ENCODE results near the gene LCAT. TPM values are rescaled to one million over a fixed set of nuclear protein-coding genes. Genes with fewer than 3 reads are reported as not detected.
A peak's percentile ranks its signal among the peaks of the same experiment; 100 is the strongest.

LCAT gene
- total and polyA plus RNA-seq, 9 of the 15 experiments (the other 6 are each of a cell fraction or from before 2014, with no cell fraction given) = 0.46 to 21.0 (median 5.0) TPM

GRCh38 chr16:67993207-67994039 is 49.5 kb upstream of the LCAT start (continued):
- TF ChIP-seq, protein P1, sequence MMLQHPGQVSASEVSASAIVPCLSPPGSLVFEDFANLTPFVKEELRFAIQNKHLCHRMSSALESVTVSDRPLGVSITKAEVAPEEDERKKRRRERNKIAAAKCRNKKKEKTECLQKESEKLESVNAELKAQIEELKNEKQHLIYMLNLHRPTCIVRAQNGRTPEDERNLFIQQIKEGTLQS (IDR thresholded peaks at IDR 0.05) = peak; percentile 57; the same call in 1 of the 2 replicates
- TF ChIP-seq, protein P1 (CRISPR knock-in tag; conservative IDR thresholded peaks at IDR 0.05) = peak; percentile 71
- TF ChIP-seq ZFX (CRISPR knock-in tag; IDR thresholded peaks at IDR 0.05) = peak; percentile 93
- TF ChIP-seq POLR3A (IDR thresholded peaks at IDR 0.05; ENCODE audit: borderline replicate concordance, extremely low read depth, insufficient read depth, insufficient read length) = no peak
- TF ChIP-seq MCM3 (IDR thresholded peaks at IDR 0.05) = no peak
- TF ChIP-seq E2F4 (CRISPR knock-in tag; IDR thresholded peaks at IDR 0.05; ENCODE audit: low read depth) = peak; percentile 77
- TF ChIP-seq HNRNPLL (IDR thresholded peaks at IDR 0.05; ENCODE audit: low read depth, low read length, poor library complexity, severe bottlenecking) = peak; percentile 25
- TF ChIP-seq ETV5 (CRISPR knock-in tag; IDR thresholded peaks at IDR 0.05; ENCODE audit: low read depth) = peak; percentile 51
- no peak for TF ChIP-seq SPI1 (IDR thresholded peaks at IDR 0.05; ENCODE audit: borderline replicate concordance, low read depth, low read length)
- TF ChIP-seq ZNF12 (CRISPR knock-in tag; IDR thresholded peaks at IDR 0.05) = no peak
- no peak for TF ChIP-seq PHTF2 (CRISPR knock-in tag; IDR thresholded peaks at IDR 0.05)
- no peak for TF ChIP-seq DDX20 (tag; IDR thresholded peaks at IDR 0.05; ENCODE audit: low read depth)
- peak; percentile 58 for TF ChIP-seq PHF20 (IDR thresholded peaks at IDR 0.05; ENCODE audit: partially characterized antibody)
- TF ChIP-seq MYNN (IDR thresholded peaks at IDR 0.05) = no peak
- no peak for TF ChIP-seq MYNN (CRISPR knock-in tag; IDR thresholded peaks at IDR 0.05)
- TF ChIP-seq MECOM (CRISPR knock-in tag; IDR thresholded peaks at IDR 0.05) = no peak
- TF ChIP-seq RBM15 (IDR thresholded peaks at IDR 0.05; ENCODE audit: insufficient read depth, low read length) = no peak
- TF ChIP-seq, protein P2, sequence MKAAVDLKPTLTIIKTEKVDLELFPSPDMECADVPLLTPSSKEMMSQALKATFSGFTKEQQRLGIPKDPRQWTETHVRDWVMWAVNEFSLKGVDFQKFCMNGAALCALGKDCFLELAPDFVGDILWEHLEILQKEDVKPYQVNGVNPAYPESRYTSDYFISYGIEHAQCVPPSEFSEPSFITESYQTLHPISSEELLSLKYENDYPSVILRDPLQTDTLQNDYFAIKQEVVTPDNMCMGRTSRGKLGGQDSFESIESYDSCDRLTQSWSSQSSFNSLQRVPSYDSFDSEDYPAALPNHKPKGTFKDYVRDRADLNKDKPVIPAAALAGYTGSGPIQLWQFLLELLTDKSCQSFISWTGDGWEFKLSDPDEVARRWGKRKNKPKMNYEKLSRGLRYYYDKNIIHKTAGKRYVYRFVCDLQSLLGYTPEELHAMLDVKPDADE (conservative IDR thresholded peaks at IDR 0.05; ENCODE audit: control insufficient read depth, low read depth, low read length) = peak; percentile 58
- 0 out of 2 replicates have a peak, but pooled peaks have one; percentile 25 for TF ChIP-seq STAT6 (CRISPR knock-in tag; IDR thresholded peaks at IDR 0.05)
- peak; percentile 89 for TF ChIP-seq EGR1 (conservative IDR thresholded peaks at IDR 0.05)
- peak; percentile 67 for TF ChIP-seq SUPT5H (IDR thresholded peaks at IDR 0.05)
- TF ChIP-seq SP2 (IDR thresholded peaks at IDR 0.05; ENCODE audit: extremely low read depth, low read depth, low read length, poor library complexity, severe bottlenecking) = peak; percentile 40
- TF ChIP-seq POLR2AphosphoS2 (IDR thresholded peaks at IDR 0.05; ENCODE audit: low read length) = no peak
- no peak for TF ChIP-seq ERF (CRISPR knock-in tag; IDR thresholded peaks at IDR 0.05)
